IMR-90 (cell line): ENCODE measurements around the gene ATG10.

Source experiments
- BHLHE40 ChIP-seq: fragments of 150-350 bp; IDR thresholded peaks from 2 replicates; pipeline ENCODE4 v1.6.1; 2016; ENCODE audit warnings: mild to moderate bottlenecking, low read depth, low read length
- MAFK ChIP-seq: IDR thresholded peaks from 2 replicates; pipeline ENCODE4 v1.6.1; 2012; ENCODE audit warnings: low read depth, low read length, improper control_type of control experiment
- TF ChIP-seq, protein P1 (sequence below): conservative IDR thresholded peaks from 2 replicates; pipeline ENCODE4 v1.5.1; 2012; ENCODE audit warnings: mild to moderate bottlenecking, low read depth, low read length, improper control_type of control experiment

DNA sequence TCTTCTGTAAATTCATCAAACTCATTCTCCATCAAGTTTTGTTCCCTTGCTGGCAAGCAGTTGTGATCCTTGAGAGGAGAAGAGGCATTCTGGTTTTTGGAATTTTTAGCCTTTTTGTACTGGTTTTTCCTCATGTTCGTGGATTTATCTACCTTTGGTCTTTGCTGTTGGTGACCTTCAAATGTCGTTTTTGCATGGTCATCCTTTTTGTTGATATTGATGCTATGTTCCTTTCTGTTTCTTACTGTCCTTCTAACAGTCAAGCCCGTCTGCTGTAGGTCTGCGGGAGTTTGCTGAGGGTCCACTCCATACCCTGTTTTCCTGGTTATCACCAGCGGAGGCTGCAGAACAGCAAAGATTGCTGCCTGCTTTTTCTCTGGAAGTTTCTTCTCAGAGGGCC lies 165.4 kb downstream of the ATG10 start:
- TF ChIP-seq, protein P1, sequence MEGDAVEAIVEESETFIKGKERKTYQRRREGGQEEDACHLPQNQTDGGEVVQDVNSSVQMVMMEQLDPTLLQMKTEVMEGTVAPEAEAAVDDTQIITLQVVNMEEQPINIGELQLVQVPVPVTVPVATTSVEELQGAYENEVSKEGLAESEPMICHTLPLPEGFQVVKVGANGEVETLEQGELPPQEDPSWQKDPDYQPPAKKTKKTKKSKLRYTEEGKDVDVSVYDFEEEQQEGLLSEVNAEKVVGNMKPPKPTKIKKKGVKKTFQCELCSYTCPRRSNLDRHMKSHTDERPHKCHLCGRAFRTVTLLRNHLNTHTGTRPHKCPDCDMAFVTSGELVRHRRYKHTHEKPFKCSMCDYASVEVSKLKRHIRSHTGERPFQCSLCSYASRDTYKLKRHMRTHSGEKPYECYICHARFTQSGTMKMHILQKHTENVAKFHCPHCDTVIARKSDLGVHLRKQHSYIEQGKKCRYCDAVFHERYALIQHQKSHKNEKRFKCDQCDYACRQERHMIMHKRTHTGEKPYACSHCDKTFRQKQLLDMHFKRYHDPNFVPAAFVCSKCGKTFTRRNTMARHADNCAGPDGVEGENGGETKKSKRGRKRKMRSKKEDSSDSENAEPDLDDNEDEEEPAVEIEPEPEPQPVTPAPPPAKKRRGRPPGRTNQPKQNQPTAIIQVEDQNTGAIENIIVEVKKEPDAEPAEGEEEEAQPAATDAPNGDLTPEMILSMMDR = no peak
- no peak for TF ChIP-seq BHLHE40
- TF ChIP-seq MAFK = no peak
